ENCODE results near the gene ADAMTS17. TPM values are rescaled to one million over a fixed set of nuclear protein-coding genes. Genes with fewer than 3 reads are reported as not detected.
A peak's percentile ranks its signal among the peaks of the same experiment; 100 is the strongest.

The ADAMTS17 gene
- total and polyA plus RNA-seq, 11 donors: 0.30 to 2.4 (median 1.2) TPM

GRCh38 chr15:100111125-100112060 lies 230.4 kb downstream of the ADAMTS17 start:
- ATAC-seq (peak; percentile 25 to 80 (median 73)), DNase-seq (peak; percentile 73 to 90 (median 78))
- no peaks in the 10 kb centered on the region for H3K27me3 ChIP-seq
- H3K4me3 ChIP-seq: no peak overlapping the region
- H3K9me3 ChIP-seq: no peaks in the 10 kb centered on the region
- TF ChIP-seq CTCF (IDR thresholded peaks at IDR 0.05): peak in 1 of 12 donors; percentile 11
- TF ChIP-seq POLR2A (IDR thresholded peaks at IDR 0.05): no peak
- intact Hi-C loops (cut with DNase I): loop anchor here in 2 of 10 donors (5.0 to 10.0 kb wide), 3 partner anchors 93 to 491 kb away; partner anchors contain the start of genes ASB7 (in 1 of the 2) and LINS1 (in 1 of the 2)
- H3K4me1 ChIP-seq: peaks cover 12 to 68% (median 57%) of the 10 kb centered on the region in 12 donors
- H3K36me3 ChIP-seq: no peaks in the 10 kb centered on the region
- peak overlapping the region; percentile 64 to 100 (median 93) for H3K27ac ChIP-seq
- WGBS, 4 donors: 30 to 46% (median 30%) methylated on average over 15 of the region's 15 CpGs

- intact Hi-C loops (cut with DNase I): loop anchor here in 4 of 10 donors (5.0 to 10.0 kb wide), 5 partner anchors 47 to 493 kb away; partner anchors contain the start of genes ASB7 (in 1 of the 4) and LINS1 (in 1 of the 4)
- peaks cover 12 to 50% (median 42%) of the 10 kb centered on the region in 12 donors for H3K4me1 ChIP-seq
- no peaks in the 10 kb centered on the region for H3K9me3 ChIP-seq
- peak in 1 of 5 donors; percentile 15 for DNase-seq
- H3K36me3 ChIP-seq: no peaks in the 10 kb centered on the region
- no peak for TF ChIP-seq POLR2A (IDR thresholded peaks at IDR 0.05)
- no peak for TF ChIP-seq CTCF (IDR thresholded peaks at IDR 0.05)
- H3K27me3 ChIP-seq: no peaks in the 10 kb centered on the region
- WGBS, 4 donors: 86 to 95% (median 89%) methylated on average over 13 to 14 of the region's 14 CpGs
- no peak overlapping the region for H3K4me3 ChIP-seq
- ATAC-seq: no peak
- H3K27ac ChIP-seq: no peak overlapping the region
Observed at GRCh38 chr15:100109486-100110035, 232.2 kb downstream of the ADAMTS17 start.

GRCh38 chr15:100108846-100109245 lies 232.9 kb downstream of the ADAMTS17 start:
- H3K36me3 ChIP-seq: no peaks in the 10 kb centered on the region
- DNase-seq: peak in 1 of 5 donors; percentile 12
- H3K4me1 ChIP-seq: peaks cover 12 to 43% (median 36%) of the 10 kb centered on the region in 12 donors
- TF ChIP-seq CTCF (IDR thresholded peaks at IDR 0.05) (no peak), POLR2A (IDR thresholded peaks at IDR 0.05) (no peak)
- no peaks in the 10 kb centered on the region for H3K9me3 ChIP-seq
- WGBS, 4 donors: 94 to 98% (median 96%) methylated on average over 14 to 15 of the region's 15 CpGs
- H3K4me3 ChIP-seq: no peak overlapping the region
- H3K27me3 ChIP-seq: no peaks in the 10 kb centered on the region
- intact Hi-C loops (cut with DNase I): loop anchor here in 2 of 10 donors (5.0 to 10.0 kb wide), 2 partner anchors 47 to 54 kb away; no protein-coding TSS in a partner anchor
- H3K27ac ChIP-seq: no peak overlapping the region
- ATAC-seq: no peak

GRCh38 chr15:100108346-100108745 lies 233.4 kb downstream of the ADAMTS17 start:
- TF ChIP-seq CTCF (IDR thresholded peaks at IDR 0.05) (no peak), POLR2A (IDR thresholded peaks at IDR 0.05) (no peak)
- WGBS, 4 donors: 96 to 99% (median 97%) methylated on average over 8 of the region's 8 CpGs
- no peaks in the 10 kb centered on the region for H3K36me3 ChIP-seq
- H3K27ac ChIP-seq: no peak overlapping the region
- no peaks in the 10 kb centered on the region for H3K9me3 ChIP-seq
- DNase-seq (peak in 1 of 5 donors; percentile 8), ATAC-seq (no peak)
- peaks cover 7 to 38% (median 31%) of the 10 kb centered on the region in 12 donors for H3K4me1 ChIP-seq
- no peak overlapping the region for H3K4me3 ChIP-seq
- intact Hi-C loops (cut with DNase I): loop anchor here in 2 of 10 donors (5.0 to 10.0 kb wide), 2 partner anchors 46 to 54 kb away; no protein-coding TSS in a partner anchor
- no peaks in the 10 kb centered on the region for H3K27me3 ChIP-seq

Measured in heart left ventricle (tissue), 16 donors.